Progenitor cell of endocrine pancreas (in vitro differentiated cells): ENCODE data around the gene PTGER3. TPM values are rescaled to one million over a fixed set of nuclear protein-coding genes. Genes with fewer than 3 reads are reported as not detected.

Experiments
- DNase-seq: peaks from one replicate; pipeline ENCODE4 v3.0.0; 2021; ENCODE audit warnings: low spot score; ENCODE audit not compliant: unreplicated experiment
- H3K27ac Mint-ChIP-seq: 2 replicates; pipeline ENCODE4 v1.8.0; 2021; ENCODE audit warnings: mild to moderate bottlenecking, moderate library complexity, mixed read lengths
- H3K27me3 Mint-ChIP-seq: 2 replicates; pipeline ENCODE4 v1.8.0; 2021; ENCODE audit warnings: mixed read lengths
- H3K36me3 Mint-ChIP-seq: 2 replicates; pipeline ENCODE4 v1.8.0; 2022; ENCODE audit warnings: mixed read lengths; ENCODE audit not compliant: insufficient read depth
- H3K4me1 Mint-ChIP-seq: 2 replicates; pipeline ENCODE4 v1.8.0; 2021; ENCODE audit warnings: low read depth, mixed read lengths
- H3K4me3 Mint-ChIP-seq: 2 replicates; pipeline ENCODE4 v1.8.0; 2021; ENCODE audit warnings: low read depth, mild to moderate bottlenecking, moderate library complexity, mixed read lengths
- H3K9me3 Mint-ChIP-seq: 2 replicates; pipeline ENCODE4 v1.8.0; 2021; ENCODE audit warnings: low read depth, mixed read lengths
- total RNA-seq: library from RNA; stranded (reverse); gene quantifications from 2 replicates; pipeline ENCODE4 v1.2.1, GENCODE V29; 2021
- TF ChIP-seq, protein P1 (sequence below): fragments of 200-600 bp; sonication (generic); IDR thresholded peaks from one replicate; pipeline ENCODE4 v1.5.0; 2021; ENCODE audit warnings: antibody characterized with exemption, mild to moderate bottlenecking; ENCODE audit not compliant: unreplicated experiment

Gene PTGER3
- total RNA-seq, 1 donor from 2014 or later, result 3.1 TPM

DNA sequence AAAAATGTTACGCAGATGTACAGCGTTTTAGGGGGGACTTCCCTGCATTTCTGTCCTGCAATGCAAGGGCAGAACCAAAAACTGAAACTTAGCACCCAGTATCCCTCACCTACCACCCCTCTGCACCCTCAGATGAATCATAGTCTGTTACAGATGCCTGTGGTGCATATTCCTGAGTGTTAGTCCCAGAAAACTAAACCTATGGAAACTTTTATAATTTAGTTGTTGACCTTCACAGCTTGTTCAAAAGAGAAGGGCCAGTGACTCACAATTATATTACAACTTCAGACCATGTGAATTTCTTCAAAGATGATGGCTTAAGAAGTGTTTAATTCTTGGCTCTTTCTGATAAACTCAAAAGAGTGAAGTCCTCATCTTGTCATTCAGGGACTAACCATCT, 5.8 kb downstream of the PTGER3 start:
- Mint-ChIP-seq H3K4me1 (no peaks in the 10 kb centered on the region), H3K9me3 (no peaks in the 10 kb centered on the region), H3K4me3 (no peak overlapping the region), H3K27me3 (peaks cover 40% of the 10 kb centered on the region), H3K27ac (no peak overlapping the region), H3K36me3 (no peaks in the 10 kb centered on the region)
- TF ChIP-seq, protein P1, sequence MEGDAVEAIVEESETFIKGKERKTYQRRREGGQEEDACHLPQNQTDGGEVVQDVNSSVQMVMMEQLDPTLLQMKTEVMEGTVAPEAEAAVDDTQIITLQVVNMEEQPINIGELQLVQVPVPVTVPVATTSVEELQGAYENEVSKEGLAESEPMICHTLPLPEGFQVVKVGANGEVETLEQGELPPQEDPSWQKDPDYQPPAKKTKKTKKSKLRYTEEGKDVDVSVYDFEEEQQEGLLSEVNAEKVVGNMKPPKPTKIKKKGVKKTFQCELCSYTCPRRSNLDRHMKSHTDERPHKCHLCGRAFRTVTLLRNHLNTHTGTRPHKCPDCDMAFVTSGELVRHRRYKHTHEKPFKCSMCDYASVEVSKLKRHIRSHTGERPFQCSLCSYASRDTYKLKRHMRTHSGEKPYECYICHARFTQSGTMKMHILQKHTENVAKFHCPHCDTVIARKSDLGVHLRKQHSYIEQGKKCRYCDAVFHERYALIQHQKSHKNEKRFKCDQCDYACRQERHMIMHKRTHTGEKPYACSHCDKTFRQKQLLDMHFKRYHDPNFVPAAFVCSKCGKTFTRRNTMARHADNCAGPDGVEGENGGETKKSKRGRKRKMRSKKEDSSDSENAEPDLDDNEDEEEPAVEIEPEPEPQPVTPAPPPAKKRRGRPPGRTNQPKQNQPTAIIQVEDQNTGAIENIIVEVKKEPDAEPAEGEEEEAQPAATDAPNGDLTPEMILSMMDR, result no peak
- no peak for DNase-seq

DNA sequence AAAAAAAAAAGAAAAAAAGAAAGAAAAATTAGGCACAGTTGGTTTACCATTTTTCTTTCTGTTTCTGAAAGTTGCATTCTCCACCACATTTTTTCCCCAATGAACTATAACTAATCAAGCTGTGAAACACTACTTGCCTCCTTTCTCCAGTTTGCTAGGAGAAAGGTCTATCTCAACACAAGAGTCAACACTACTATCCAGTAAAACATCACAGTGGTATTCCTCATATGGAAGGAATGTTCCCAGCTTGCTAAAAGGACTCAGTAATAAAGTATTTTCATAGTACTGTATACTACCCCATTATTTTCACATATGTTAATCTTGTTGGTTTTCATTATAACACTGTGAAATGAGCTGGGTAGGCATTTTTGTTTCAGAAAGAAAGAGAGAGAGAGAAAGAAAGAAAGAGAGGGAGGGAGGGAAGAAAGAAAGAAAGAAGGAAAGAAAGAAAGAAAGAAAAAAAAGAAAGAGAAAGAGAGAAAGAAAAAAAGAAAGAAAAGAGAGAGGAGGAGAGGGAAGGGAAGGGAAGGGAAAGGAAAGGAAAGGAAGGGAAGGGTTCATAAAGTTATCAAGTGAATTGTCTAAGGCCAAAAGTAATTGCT, 7.9 kb downstream of the PTGER3 start:
- H3K9me3 Mint-ChIP-seq, result no peaks in the 10 kb centered on the region
- TF ChIP-seq, protein P1, result no peak
- no peak overlapping the region for H3K27ac Mint-ChIP-seq
- H3K4me3 Mint-ChIP-seq, result no peak overlapping the region
- DNase-seq, result no peak
- H3K27me3 Mint-ChIP-seq, result peaks cover 24% of the 10 kb centered on the region
- H3K36me3 Mint-ChIP-seq, result no peaks in the 10 kb centered on the region
- no peaks in the 10 kb centered on the region for H3K4me1 Mint-ChIP-seq

DNA sequence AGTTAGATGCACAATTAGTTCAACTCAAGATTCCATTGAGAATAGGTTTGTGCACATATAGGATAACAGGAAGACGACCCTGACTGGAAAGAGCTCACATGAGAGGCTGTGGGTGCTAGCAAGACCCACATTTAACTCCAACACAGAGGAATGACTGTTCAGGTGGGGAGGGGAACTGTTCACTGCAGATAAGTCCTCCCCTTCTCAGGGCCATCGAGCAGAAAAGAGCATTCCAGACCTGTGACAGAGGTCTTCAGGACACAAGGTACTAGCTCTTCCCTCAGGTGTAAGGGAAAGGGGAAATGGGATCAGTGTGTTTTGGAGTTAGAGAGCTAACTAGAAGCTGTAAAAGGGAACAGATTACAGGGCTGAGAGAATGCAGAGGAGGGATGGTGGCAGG, 8.7 kb downstream of the PTGER3 start:
- no peak for DNase-seq
- no peak overlapping the region for H3K4me3 Mint-ChIP-seq
- no peak overlapping the region for H3K27ac Mint-ChIP-seq
- no peaks in the 10 kb centered on the region for H3K9me3 Mint-ChIP-seq
- no peaks in the 10 kb centered on the region for H3K36me3 Mint-ChIP-seq
- TF ChIP-seq, protein P1, result no peak
- H3K27me3 Mint-ChIP-seq, result peaks cover 23% of the 10 kb centered on the region
- H3K4me1 Mint-ChIP-seq, result no peaks in the 10 kb centered on the region

DNA sequence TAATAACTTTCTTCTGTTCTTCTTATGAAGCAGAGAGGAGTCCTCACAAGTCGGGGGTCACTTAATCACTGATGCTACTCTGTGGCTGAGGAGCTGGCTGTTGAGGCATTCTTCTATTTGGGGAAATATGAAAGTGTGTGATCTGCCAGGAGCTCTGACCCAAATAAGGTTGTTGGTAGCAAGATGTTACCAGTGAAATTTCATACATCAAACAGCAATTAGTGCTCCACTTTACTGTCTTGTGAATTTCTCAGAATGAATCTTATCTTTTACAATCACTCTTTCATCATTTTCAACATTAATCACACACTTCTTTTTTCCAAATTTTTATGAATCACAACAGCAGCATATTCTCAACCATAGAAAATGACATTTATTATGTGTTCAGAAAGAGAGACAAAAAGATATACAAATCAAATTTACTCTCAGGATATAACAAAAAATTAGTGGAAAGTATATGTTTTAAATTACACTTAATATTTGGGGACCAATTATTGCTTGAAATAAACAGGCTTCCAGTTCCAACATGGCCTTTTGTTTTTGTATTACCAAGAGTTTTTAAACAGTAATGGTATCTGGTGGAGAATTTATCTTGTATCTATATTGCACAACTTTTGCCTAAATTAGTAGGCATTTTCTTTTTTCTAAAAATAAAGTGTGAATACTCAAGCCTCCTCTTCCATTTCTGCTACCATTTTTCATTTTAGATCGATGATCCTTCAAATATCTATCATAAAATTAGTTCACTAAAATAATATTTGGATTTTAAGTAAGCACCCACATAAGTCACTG, 9.6 kb downstream of the PTGER3 start:
- Mint-ChIP-seq H3K27me3 (peaks cover 23% of the 10 kb centered on the region), H3K4me1 (no peaks in the 10 kb centered on the region), H3K4me3 (no peak overlapping the region), H3K27ac (no peak overlapping the region), H3K9me3 (no peaks in the 10 kb centered on the region), H3K36me3 (no peaks in the 10 kb centered on the region)
- DNase-seq, result no peak
- TF ChIP-seq, protein P1, result no peak

DNA sequence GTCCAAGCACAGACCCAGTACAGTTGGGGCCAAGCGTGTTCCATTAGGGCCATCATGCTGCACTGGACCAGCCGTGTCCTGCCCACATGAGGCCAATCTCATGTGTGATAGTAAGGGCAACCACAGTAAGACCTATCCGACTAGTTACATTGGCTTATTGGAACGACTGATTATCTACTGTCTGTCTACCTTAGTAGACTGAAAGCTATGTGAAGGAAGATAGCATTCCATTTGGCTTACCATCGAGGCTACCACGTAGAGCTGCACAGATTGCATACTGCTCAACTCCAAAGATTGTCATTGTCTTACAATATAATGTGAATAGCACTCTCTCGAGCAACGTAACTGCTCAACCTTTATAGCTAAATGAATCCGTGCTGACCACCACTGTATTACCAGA, 10.6 kb downstream of the PTGER3 start:
- DNase-seq, result no peak
- H3K9me3 Mint-ChIP-seq, result no peaks in the 10 kb centered on the region
- H3K27ac Mint-ChIP-seq, result no peak overlapping the region
- H3K4me3 Mint-ChIP-seq, result no peak overlapping the region
- H3K36me3 Mint-ChIP-seq, result no peaks in the 10 kb centered on the region
- peaks cover 20% of the 10 kb centered on the region for H3K27me3 Mint-ChIP-seq
- TF ChIP-seq, protein P1, result no peak
- H3K4me1 Mint-ChIP-seq, result no peaks in the 10 kb centered on the region
